Activated naive CD8-positive, alpha-beta T cell treated with anti-CD3 and anti-CD28 coated beads, Interleukin-2, amount 50 U/mL, for 24 hours (primary cell): Measurements from ENCODE around the gene VPS45.

ENCODE experiments used
- ATAC-seq: fragments of 150-1000 bp; cut with Tn5 transposase; one replicate; pipeline ENCODE4 v1.10.0; 2021
- DNase-seq: peaks from one replicate; pipeline ENCODE4 v3.0.0; 2021
- H3K27ac Mint-ChIP-seq: one replicate; pipeline ENCODE4 v1.8.0; 2021; ENCODE audit warnings: mild to moderate bottlenecking, mixed read lengths
- H3K27me3 Mint-ChIP-seq: one replicate; pipeline ENCODE4 v1.8.0; 2021; ENCODE audit warnings: mixed read lengths
- H3K36me3 Mint-ChIP-seq: one replicate; pipeline ENCODE4 v1.8.0; 2021; ENCODE audit warnings: low read depth, mixed read lengths
- H3K4me1 Mint-ChIP-seq: one replicate; pipeline ENCODE4 v1.8.0; 2021; ENCODE audit warnings: mixed read lengths
- H3K4me3 Mint-ChIP-seq: one replicate; pipeline ENCODE4 v1.8.0; 2021; ENCODE audit warnings: mild to moderate bottlenecking, moderate library complexity, mixed read lengths
- H3K9me3 Mint-ChIP-seq: one replicate; pipeline ENCODE4 v1.8.0; 2021; ENCODE audit warnings: mixed read lengths

Gene VPS45

DNA sequence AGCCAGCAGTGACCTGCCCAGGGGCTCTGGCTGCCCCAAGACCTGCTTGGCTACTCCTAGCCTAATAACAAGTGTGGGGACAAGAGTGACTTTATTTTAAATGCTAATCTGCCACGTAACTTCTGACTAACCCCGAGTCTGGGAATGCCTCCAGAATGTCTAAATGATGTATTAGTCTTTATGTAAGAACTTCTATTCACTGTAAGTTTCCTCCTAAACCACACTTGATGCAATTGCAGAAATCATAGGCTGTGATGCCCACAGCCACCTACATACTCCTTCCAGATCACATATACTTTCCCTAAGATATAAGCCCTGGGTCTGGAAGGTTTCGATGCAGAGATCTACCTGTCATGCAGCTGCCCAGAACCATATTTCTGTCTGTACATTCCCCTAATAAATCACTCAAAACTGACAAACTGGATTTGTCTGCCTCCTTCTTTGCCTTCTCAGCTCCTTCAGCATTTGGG lies 5.9 kb upstream of the VPS45 start:
- no peaks in the 10 kb centered on the region for H3K27me3 Mint-ChIP-seq
- no peak overlapping the region for H3K27ac Mint-ChIP-seq
- no peak for DNase-seq
- no peaks in the 10 kb centered on the region for H3K9me3 Mint-ChIP-seq
- H3K4me3 Mint-ChIP-seq, result no peak overlapping the region
- H3K4me1 Mint-ChIP-seq, result peaks cover 13% of the 10 kb centered on the region
- no peak for ATAC-seq
- no peaks in the 10 kb centered on the region for H3K36me3 Mint-ChIP-seq

DNA sequence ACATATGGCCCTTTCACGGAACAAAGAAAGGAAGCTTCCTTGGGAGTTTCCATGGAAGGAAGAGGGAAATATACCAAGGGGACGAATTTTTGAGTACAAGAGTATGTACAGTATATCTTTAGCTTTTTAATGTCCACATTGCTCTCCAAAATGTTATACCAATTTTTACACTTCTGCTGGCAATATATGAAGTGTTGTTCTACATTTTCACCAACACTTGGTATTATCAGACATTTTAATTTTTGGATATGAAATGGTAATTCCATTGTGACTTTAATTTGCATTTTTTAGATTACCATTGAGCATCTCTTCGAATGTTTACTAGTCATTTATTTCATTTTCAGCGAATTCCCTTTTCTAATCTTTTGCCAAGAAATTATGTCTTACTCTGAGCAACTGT lies 5.5 kb upstream of the VPS45 start:
- H3K27ac Mint-ChIP-seq, result no peak overlapping the region
- H3K4me1 Mint-ChIP-seq, result peaks cover 14% of the 10 kb centered on the region

DNA sequence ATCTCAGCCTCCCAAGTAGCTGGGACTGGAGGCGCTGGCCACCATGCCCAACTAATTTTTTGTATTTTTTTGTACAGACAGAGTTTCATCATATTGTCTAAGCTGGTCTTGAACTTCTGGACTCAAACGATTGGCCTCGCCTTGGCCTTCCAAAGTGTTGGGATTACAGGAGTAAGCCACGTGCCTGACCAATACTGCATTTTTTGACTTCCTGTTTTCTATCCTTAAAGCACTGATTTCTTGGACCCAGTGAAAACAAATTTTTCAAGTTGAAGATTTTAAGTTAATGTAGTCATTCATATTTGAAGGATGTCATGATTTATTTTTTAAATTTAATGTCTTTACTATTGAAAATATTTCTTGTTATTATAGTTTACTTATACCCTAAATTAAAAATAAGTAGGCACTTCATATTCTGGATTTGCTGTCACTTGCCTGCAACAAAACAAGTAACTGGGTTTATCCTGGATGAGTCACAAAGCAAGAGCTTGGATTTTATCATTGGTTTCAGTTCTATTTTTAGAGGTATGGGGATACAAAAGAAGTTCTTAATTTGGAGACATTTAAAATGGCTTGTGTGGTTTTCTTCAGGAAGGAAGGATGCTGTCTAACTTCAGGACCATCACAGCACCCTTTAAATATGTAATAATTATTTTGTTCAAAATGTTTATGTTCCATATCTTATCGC lies 2.2 kb upstream of the VPS45 start:
- peak overlapping the region; percentile 43 for H3K27ac Mint-ChIP-seq
- H3K27me3 Mint-ChIP-seq, result no peaks in the 10 kb centered on the region
- no peaks in the 10 kb centered on the region for H3K9me3 Mint-ChIP-seq

More for the DNA sequence above, 5.5 kb upstream of the VPS45 start:
- no peaks in the 10 kb centered on the region for H3K36me3 Mint-ChIP-seq
- no peak for DNase-seq
- H3K27me3 Mint-ChIP-seq, result no peaks in the 10 kb centered on the region
- H3K9me3 Mint-ChIP-seq, result no peaks in the 10 kb centered on the region
- no peak overlapping the region for H3K4me3 Mint-ChIP-seq
- no peak for ATAC-seq

DNA sequence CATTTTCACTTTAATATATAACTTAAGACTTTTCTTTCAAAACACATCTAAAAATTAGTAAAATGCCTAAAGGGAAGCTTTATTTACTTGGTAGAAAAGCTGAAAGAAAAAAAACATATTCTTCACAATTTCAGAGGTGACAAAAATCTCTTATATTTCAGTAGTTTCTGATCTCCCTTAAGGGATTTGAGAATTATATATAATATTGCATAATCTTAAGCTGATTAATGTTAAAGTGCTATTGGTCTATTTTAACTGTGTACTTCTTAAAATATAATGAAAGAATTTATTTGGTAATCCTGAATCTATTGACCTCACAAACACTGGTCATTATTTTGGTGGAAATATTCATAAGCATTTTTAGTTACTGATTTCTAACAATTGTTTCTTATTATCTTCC lies 1.2 kb upstream of the VPS45 start:
- H3K36me3 Mint-ChIP-seq, result peaks cover 7% of the 10 kb centered on the region
- peak overlapping the region; percentile 98 for H3K27ac Mint-ChIP-seq
- no peak for DNase-seq
- H3K4me3 Mint-ChIP-seq, result peak overlapping the region; percentile 89
- H3K9me3 Mint-ChIP-seq, result no peaks in the 10 kb centered on the region
- H3K27me3 Mint-ChIP-seq, result no peaks in the 10 kb centered on the region
- no peak for ATAC-seq
- H3K4me1 Mint-ChIP-seq, result peaks cover 35% of the 10 kb centered on the region

More for the DNA sequence above, 2.2 kb upstream of the VPS45 start:
- Mint-ChIP-seq H3K4me1 (peaks cover 35% of the 10 kb centered on the region), H3K36me3 (peaks cover 7% of the 10 kb centered on the region), H3K4me3 (peak overlapping the region; percentile 89)
- ATAC-seq (no peak), DNase-seq (no peak)

DNA sequence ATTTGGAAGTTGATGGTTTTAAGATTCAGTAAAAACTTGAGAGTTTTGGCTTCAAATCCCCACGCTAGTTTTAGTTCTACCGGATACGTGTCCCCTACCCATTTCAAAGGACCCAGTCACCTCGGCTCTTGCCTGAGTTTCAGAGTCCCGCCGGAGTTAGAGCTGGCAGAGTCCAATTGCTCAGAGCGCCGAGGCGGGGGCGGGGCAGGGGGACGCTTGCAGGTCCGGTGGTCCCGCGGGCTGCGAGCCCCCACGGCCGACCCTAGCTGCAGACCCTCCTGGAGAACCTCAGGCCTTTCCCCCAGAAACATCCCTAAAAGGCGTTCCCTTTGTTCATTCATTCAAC lies 765 bp upstream of the VPS45 start:
- Mint-ChIP-seq H3K36me3 (peaks cover 7% of the 10 kb centered on the region), H3K4me1 (peaks cover 35% of the 10 kb centered on the region), H3K9me3 (no peaks in the 10 kb centered on the region), H3K27me3 (no peaks in the 10 kb centered on the region), H3K27ac (peak overlapping the region; percentile 98), H3K4me3 (peak overlapping the region; percentile 89)
- DNase-seq (peak; percentile 60), ATAC-seq (peak; percentile 33)

DNA sequence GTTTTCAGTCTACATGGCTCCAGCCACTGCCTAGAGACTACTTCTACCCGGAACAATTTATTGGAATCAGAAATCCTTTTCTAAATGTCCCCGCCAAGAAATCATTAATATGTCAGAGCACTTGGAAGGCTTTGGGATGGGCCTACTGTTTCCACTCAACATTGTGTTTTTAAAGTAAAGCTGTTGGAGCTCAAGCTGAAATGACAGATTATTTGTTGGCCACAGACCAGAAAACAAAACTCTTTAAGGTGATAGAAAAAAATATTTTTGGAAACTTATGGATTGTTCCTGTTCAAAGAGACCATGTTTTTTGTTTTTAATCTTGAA lies 496 bp downstream of the VPS45 start:
- DNase-seq (no peak), ATAC-seq (no peak)
- H3K27ac Mint-ChIP-seq, result peak overlapping the region; percentile 98
- H3K9me3 Mint-ChIP-seq, result no peaks in the 10 kb centered on the region
- no peaks in the 10 kb centered on the region for H3K27me3 Mint-ChIP-seq
- H3K4me3 Mint-ChIP-seq, result peak overlapping the region; percentile 89
- H3K36me3 Mint-ChIP-seq, result peaks cover 11% of the 10 kb centered on the region
- peaks cover 35% of the 10 kb centered on the region for H3K4me1 Mint-ChIP-seq

DNA sequence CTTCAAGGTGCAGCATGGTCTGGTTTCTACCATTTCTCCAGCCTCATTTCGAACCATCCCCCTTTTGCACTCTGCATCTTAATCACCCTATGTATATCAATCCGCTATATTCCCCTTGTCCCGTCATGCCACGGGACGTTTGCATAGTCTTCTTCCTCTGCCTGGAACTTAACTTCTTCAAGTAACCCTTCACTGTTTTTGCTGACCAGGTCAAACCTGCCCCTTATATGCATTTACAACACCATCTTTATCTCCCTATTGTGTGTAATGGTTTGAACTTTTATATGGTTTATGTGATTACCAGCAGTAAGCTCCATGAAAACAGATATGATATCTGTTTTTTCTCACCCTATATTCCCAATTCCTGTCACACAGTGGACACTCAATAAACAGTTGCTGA lies 2.3 kb downstream of the VPS45 start:
- H3K36me3 Mint-ChIP-seq, result peaks cover 21% of the 10 kb centered on the region
- no peaks in the 10 kb centered on the region for H3K27me3 Mint-ChIP-seq
- no peaks in the 10 kb centered on the region for H3K9me3 Mint-ChIP-seq
- peaks cover 35% of the 10 kb centered on the region for H3K4me1 Mint-ChIP-seq
- H3K27ac Mint-ChIP-seq, result no peak overlapping the region
- DNase-seq, result no peak
- ATAC-seq, result no peak
- H3K4me3 Mint-ChIP-seq, result no peak overlapping the region

DNA sequence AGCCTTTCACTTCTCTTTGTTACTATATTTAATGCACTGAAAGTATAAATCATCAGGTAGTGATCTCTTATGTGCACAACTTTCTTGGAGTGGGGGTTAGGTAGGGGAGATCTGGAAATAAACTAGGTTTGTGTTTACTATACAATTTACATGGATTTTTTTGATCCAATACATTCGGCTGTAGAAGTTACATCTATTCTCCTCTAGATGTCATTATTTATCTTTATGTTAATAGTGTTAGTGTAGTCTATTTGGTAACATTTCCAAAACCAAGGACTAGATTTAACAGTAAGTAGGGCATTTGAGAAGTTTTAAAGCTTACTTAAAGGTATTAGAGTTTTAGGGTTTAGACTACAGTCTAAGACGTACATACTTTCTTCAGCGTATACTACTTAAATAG lies 5.4 kb downstream of the VPS45 start:
- no peak for DNase-seq
- H3K36me3 Mint-ChIP-seq, result peaks cover 34% of the 10 kb centered on the region
- H3K27ac Mint-ChIP-seq, result no peak overlapping the region
- H3K27me3 Mint-ChIP-seq, result no peaks in the 10 kb centered on the region
- peaks cover 22% of the 10 kb centered on the region for H3K4me1 Mint-ChIP-seq
- ATAC-seq, result no peak
- no peaks in the 10 kb centered on the region for H3K9me3 Mint-ChIP-seq
- no peak overlapping the region for H3K4me3 Mint-ChIP-seq

DNA sequence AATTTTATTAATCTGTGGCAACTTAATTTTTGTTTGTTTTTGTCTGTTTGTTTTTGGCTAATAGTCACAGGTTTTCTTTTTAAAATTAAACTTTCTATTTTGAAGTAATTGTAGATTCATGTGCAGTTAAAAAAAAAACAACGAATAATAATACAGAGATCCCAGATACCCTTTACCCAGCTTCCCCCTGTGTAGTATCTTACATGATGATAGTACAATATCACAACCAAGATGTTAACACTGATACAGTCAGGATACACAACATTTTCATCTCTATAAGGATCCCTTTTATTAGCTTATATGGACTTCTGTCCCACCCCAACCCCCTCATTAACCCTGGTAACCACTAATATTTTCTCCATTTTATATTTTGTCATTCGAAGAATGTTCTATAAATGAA lies 5.9 kb downstream of the VPS45 start:
- Mint-ChIP-seq H3K27ac (no peak overlapping the region), H3K4me3 (no peak overlapping the region), H3K36me3 (peaks cover 36% of the 10 kb centered on the region), H3K27me3 (no peaks in the 10 kb centered on the region), H3K4me1 (peaks cover 16% of the 10 kb centered on the region), H3K9me3 (no peaks in the 10 kb centered on the region)
- DNase-seq, result no peak
- ATAC-seq, result no peak

DNA sequence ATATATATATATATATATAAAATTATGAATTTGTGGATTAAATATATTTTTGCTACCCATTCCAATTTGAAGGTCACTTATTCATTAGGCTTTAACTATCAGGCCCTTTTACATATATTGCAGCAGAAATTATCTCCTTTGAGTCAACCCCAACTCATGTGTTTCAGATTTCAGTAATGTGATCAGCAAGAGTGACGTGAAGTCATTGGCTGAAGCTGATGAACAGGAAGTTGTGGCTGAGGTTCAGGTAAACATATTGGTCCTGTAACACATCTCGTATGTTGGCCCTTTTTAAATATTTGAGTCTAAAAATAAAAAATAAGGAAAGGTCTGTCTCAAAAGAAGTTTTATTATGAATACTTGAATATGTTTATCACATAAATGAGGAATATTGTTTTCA lies 8.5 kb downstream of the VPS45 start:
- no peaks in the 10 kb centered on the region for H3K9me3 Mint-ChIP-seq
- H3K27ac Mint-ChIP-seq, result no peak overlapping the region
- H3K27me3 Mint-ChIP-seq, result no peaks in the 10 kb centered on the region
- H3K4me3 Mint-ChIP-seq, result no peak overlapping the region
- ATAC-seq (no peak), DNase-seq (no peak)
- H3K4me1 Mint-ChIP-seq, result peaks cover 5% of the 10 kb centered on the region
- H3K36me3 Mint-ChIP-seq, result peaks cover 31% of the 10 kb centered on the region

DNA sequence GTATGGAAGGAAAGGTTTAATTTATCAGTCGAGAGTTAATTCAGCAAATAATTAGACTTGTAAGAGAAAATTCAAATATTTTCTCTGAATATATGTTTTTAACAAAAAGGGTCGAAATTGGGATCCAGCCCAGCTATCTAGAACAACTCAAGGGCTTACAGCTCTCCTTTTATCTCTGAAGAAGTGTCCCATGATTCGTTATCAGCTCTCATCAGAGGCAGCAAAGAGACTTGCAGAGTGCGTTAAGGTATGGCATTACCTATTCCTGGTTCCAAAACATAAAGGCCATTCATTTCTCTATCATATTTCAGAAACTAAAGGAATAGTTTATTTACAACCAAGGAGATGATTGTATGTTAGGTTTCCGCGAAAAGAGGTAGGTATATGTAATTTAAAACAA lies 9.4 kb downstream of the VPS45 start:
- ATAC-seq (no peak), DNase-seq (no peak)
- no peak overlapping the region for H3K27ac Mint-ChIP-seq
- H3K36me3 Mint-ChIP-seq, result peaks cover 37% of the 10 kb centered on the region
- peaks cover 5% of the 10 kb centered on the region for H3K4me1 Mint-ChIP-seq
- H3K4me3 Mint-ChIP-seq, result no peak overlapping the region
- H3K9me3 Mint-ChIP-seq, result no peaks in the 10 kb centered on the region
- H3K27me3 Mint-ChIP-seq, result no peaks in the 10 kb centered on the region

DNA sequence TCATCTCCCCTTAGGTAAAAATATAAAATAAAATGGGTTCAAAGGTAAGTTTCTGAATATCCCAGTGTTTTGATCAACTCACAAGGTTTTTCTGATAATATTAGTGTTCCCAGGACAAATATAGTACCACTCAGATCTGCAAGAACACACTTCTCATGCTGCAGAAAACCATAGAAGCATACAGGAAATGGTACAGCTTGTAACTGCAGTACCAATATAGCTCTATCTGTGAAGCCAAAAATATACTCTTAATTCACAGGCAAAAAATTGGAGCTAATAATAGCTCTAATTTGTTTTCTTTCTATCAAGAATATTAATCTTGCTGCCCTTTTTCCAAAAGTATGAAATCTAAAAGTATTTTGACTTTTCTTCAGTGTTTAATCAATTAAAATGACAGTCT lies 13.2 kb downstream of the VPS45 start:
- ATAC-seq, result no peak
- no peaks in the 10 kb centered on the region for H3K9me3 Mint-ChIP-seq

DNA sequence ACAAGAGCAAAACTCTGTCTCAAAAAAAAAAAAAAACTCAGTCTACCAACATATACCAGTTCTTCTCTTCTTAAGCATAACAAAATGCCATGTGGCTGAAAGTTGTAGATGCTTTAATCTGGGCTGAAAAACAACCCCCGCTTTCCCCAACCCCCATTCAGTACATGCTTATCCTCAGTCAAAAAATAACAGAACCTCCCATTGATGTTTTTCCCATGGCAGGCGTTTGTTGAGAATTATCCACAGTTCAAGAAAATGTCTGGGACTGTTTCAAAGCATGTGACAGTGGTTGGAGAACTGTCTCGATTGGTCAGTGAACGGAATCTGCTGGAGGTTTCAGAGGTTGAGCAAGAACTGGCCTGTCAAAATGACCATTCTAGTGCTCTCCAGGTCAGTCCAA lies 14.9 kb downstream of the VPS45 start:
- Mint-ChIP-seq H3K27me3 (no peaks in the 10 kb centered on the region), H3K27ac (no peak overlapping the region), H3K36me3 (peaks cover 27% of the 10 kb centered on the region), H3K4me1 (no peaks in the 10 kb centered on the region), H3K9me3 (no peaks in the 10 kb centered on the region), H3K4me3 (no peak overlapping the region)
- ATAC-seq (no peak), DNase-seq (no peak)

More for the DNA sequence above, 13.2 kb downstream of the VPS45 start:
- Mint-ChIP-seq H3K36me3 (peaks cover 33% of the 10 kb centered on the region), H3K27me3 (no peaks in the 10 kb centered on the region), H3K27ac (no peak overlapping the region), H3K4me1 (peaks cover 3% of the 10 kb centered on the region), H3K4me3 (no peak overlapping the region)
- DNase-seq, result no peak

DNA sequence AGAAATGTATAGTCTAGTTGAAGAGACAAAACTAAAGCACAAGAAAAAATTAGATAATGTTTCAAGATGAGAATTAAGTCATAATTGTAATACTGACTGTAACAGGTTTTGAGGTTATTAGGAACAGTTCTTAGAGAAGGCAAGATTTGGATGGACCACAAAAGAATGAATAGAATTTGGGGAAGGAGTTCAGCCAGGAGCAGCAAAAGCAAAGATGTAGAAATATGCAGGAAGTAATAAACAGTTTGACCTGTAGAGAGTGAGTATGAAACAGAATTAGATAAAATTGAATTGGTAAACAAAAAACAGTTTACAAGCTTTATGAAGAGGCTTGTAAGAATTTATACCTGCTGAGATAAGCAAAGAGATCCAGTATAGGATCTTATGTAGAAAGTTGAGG lies 16.3 kb downstream of the VPS45 start:
- Mint-ChIP-seq H3K27me3 (no peaks in the 10 kb centered on the region), H3K27ac (no peak overlapping the region), H3K4me3 (no peak overlapping the region), H3K36me3 (peaks cover 29% of the 10 kb centered on the region), H3K9me3 (no peaks in the 10 kb centered on the region), H3K4me1 (no peaks in the 10 kb centered on the region)
- ATAC-seq, result no peak
- no peak for DNase-seq

DNA sequence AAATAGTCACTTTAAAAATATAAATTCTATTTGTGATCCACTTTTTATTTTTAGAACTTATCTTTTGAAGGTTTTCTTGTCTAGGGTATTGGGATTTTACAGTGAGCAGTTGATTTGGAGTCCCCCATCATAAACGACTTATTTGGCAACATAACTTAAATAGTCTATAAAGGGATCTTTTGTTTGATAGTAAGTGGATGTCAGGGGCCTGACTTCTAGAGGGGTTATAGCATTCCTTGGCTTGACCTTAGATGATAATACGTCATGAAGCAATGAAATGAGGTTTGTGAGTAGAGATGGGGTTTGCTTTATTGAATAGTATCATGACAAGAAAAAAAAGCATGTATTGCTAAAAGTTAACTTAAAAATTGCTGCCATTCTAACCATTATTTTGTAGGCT lies 17.8 kb downstream of the VPS45 start:
- H3K36me3 Mint-ChIP-seq, result peaks cover 27% of the 10 kb centered on the region
- no peak for ATAC-seq

DNA sequence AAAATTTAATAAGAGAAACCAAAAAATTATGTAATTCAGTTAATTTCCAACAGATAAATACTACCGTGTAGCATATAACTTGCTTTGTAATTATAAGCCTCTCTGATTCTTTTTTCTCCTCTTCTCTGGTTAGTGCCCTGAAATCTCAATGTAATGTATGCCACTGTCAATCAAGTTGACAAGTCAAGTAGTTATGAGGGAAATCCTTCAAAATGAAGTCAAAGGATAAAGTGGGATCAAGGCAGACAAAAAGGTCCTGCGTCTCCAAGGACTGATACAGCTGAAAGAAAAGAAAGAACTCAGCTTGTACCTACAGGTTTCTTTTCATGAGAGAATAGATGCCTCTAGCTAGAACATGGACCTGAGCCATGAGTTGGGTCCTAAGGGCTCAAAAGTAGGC lies 19.8 kb downstream of the VPS45 start:
- no peak for ATAC-seq
- Mint-ChIP-seq H3K27ac (no peak overlapping the region), H3K4me3 (no peak overlapping the region), H3K4me1 (peaks cover 10% of the 10 kb centered on the region), H3K36me3 (peaks cover 27% of the 10 kb centered on the region), H3K9me3 (no peaks in the 10 kb centered on the region), H3K27me3 (no peaks in the 10 kb centered on the region)
- no peak for DNase-seq

More for the DNA sequence above, 17.8 kb downstream of the VPS45 start:
- Mint-ChIP-seq H3K4me3 (no peak overlapping the region), H3K9me3 (no peaks in the 10 kb centered on the region), H3K4me1 (no peaks in the 10 kb centered on the region), H3K27ac (no peak overlapping the region), H3K27me3 (no peaks in the 10 kb centered on the region)
- no peak for DNase-seq
